ENCODE measurements around the gene SEMA5B.

- TF ChIP-seq CTCF (IDR thresholded peaks at IDR 0.05) = no peak
- no peak for TF ChIP-seq ZFX (IDR thresholded peaks at IDR 0.05; ENCODE audit: borderline replicate concordance)
Measured at GRCh38 chr3:122946185-122946584, 81.4 kb downstream of the SEMA5B start.
